GM18505 (cell line): ENCODE measurements around the gene DHH.
"Not testable (repeated sequence)": the region's sequence is repeated elsewhere in the genome, so short reads cannot be mapped to it uniquely, and the experiment has no call there.

Experiments
- ATAC-seq: cut with Tn5 transposase; IDR thresholded peaks from one replicate; pipeline ENCODE4 v1.9.1; 2021; ENCODE audit not compliant: unreplicated experiment
- POLR2A ChIP-seq: IDR thresholded peaks from 4 replicates; pipeline ENCODE4 v1.6.1; 2011; ENCODE audit warnings: borderline replicate concordance; ENCODE audit not compliant: insufficient read depth, insufficient read length; ENCODE audit errors: extremely low read depth

The DHH gene

DNA sequence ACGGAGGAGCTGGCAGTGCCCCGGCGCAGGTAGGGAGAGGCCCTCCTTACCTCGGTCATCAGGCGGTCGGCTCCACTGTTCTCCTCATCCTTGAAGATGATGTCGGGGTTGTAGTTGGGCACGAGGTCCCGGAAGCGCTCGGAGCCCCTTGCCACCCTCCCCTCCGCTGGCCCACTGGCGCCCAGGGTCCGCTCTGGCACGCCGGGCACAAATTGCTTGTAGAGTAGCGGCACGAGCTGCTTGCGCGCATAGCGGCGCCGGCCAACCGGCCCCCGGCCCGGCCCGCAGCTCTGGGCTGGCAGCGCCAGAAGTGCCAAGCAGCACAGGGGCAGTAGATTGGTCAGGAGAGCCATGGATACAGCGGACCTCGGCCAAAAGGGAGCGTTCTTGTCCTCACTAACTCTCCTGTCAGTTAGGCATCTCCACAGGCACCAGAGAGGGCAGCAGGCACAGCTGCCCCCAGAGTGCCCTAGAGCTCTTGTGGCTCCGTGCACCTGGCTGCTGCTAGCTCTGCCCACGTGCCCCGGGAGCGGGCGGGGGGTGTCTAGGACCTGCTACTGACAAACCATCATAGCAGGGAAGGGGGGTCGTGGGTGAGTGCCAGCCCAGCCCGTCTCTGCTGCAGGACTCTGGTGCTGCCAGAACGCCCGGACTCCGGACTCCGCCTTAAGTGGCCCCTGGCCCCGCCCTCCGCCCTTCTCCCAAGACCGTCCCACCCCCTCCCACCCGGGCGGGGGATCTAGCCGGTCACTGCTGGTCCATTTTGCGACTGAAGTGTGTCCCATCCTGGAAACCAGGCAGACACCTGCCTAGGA, at the start of gene DHH:
Gene DHH, minus strand, starts transcription at position 642 of the 815 bp plus-strand sequence. Its CDS starts 289 bp downstream, at position 353.
- no peak for TF ChIP-seq POLR2A

DNA sequence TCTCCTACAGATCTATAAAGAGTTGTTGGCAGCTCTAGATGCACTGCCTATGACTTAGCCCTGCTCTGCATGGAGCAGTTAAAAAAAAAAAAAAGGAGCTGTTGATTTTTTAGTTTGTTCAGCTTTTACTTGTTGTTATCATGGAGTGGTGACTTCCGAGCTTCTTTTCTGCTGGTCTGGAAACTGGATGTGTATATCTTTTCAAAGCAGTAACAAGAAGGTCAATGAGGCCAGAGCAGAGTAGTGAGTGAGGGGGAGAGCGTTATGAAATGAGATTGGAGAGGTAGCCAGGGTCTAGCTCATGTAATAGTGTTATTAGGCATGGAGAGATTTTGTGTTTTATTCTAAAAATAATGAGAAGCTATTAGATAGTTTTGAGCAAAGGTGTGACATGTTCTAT, 49.8 kb upstream of the DHH start:
- no peak for TF ChIP-seq POLR2A
- no peak for ATAC-seq

More for the DNA sequence above, at the start of gene DHH:
- ATAC-seq, result no peak

DNA sequence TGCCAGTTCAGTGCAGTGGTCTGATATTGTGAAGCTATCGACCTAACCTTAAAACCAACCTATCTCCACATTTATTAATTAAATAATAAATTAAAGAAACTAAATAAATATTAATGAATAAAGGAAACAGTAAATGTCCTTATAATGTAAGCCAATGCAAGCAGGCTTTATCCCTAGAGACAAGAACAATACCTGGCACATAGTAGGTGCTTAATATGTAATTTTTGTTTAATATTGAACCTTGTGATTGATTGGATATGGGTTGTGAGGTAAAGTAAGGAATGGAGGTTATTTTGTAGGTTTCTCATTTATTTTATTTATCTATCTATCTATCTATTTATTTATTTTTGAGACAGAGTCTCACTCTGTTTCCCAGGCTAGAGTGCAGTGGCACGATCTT, 44.4 kb upstream of the DHH start:
- TF ChIP-seq POLR2A, result no peak
- no peak for ATAC-seq

DNA sequence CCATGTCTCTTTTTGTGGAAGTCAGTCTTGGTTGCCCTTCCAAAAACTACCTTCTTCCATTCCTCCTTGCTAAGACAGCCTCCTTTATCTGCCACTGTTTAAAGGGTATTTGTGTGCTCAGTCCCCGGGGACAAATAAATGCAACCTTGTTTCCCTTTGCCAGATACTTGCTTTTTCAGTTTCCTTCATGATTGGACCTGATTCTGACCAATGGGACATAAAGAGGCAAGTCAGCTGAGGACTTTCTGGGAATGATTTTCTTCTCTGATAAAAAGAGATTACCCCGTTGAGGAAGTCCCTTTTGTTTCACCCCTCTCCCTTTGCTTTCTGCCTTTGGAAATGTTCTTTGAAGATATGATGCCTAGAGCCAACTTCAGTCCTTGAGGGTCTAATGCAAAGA, 44.0 kb upstream of the DHH start:
- TF ChIP-seq POLR2A, result no peak
- ATAC-seq, result no peak

DNA sequence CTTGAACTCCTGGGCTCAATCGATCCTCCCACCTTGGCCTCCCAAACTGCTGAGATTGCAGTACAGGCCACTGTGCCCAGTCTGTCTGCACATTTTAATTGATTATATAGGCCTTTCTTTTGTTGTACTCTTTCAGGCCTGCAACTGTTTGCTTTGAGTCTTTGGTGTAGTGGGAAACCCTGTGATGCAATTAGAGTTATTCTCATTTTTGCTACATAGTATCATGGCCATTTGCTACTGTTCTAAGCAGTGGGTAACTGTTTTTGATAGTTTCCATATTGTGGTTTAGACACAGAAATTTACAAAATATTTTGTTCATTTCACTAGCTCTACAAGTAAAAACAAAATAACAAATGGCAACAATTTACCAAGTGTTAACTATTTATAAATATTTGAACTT, 42.9 kb upstream of the DHH start:
- ATAC-seq, result no peak

DNA sequence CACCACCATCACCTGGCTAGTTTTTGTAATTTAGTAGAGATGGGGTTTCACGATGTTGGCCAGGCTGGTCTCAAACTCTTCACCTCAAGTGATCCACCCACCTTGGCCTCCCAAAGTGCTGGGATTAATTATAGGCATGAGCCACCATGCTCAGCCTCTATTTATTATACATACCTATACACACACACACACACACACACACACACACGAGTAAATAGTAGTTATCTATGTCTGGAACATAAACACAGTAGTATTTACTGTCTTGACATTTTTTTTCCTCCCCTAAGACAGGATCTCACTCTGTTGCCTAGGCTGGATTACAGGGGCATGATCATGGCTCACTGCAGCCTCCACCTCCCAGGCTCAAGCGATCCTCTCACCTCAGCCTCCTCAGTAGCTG, 42.4 kb upstream of the DHH start:
- not testable (repeated sequence) for ATAC-seq

More for the DNA sequence above, 42.9 kb upstream of the DHH start:
- TF ChIP-seq POLR2A, result no peak

DNA sequence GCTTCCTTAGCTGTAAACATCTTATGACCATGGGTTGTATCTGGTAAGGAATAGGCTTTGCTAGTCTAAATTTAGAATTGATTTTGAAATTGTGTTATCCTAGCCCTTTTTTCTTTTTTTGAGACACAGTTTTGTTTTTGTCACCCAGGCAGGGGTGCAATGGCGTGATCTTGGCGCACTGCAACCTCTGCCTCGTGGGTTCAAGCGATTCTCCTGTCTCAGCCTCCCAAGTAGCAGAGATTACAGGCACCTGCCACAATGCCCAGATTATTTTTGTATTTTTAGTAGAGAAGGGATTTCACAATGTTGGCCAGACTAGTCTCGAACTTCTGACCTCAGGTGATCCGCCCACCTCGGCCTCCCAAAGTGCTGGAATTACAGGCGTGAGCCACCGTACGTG, 39.0 kb upstream of the DHH start:
- ATAC-seq, result no peak
- TF ChIP-seq POLR2A, result no peak

DNA sequence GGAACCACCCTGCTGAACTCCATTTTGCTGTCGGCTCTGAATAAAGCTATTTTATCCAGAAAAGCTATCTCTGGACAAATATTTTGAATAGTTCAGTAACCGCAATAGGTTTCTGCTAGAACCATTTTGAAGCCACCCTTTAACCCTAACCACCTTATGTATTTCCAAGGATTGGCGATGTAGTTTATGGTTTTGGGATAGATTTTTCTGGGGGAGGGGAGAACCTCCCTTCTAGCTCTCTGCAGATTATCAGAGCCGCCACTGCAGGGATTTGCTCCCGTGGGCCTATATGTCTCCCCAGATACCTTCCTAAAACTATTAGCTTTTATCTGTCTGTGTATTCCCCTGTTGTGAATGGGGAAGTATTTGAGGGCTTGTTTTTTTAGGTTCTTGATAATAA, 38.4 kb upstream of the DHH start:
- no peak for TF ChIP-seq POLR2A
- no peak for ATAC-seq

DNA sequence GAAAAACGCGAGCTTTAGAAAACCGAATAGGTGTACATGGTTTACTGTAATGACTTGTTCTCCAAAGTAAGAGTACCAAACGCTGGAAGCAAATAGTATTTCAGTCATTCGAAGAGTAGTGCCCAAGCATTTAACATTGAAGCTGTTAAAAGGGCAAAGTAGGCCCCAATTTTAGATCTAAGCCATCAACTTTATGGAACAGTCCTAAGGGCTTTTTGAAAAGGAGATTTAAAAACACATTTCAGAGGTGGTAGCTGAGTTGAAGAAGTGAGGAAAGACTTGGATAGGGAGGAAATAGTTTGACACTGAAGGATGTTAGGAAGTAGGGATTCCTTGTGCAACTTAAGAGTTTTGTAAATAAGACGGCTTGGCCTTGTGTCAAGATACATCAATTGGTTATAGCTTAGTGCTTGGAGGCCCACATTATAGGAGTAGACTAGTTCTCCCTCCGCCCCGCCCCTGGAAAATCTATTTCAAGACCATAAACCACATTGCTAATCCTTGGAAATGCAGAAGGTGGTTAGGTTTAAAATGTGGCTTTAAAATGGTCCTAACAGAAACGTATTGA, 37.4 kb upstream of the DHH start:
- no peak for TF ChIP-seq POLR2A
- no peak for ATAC-seq

DNA sequence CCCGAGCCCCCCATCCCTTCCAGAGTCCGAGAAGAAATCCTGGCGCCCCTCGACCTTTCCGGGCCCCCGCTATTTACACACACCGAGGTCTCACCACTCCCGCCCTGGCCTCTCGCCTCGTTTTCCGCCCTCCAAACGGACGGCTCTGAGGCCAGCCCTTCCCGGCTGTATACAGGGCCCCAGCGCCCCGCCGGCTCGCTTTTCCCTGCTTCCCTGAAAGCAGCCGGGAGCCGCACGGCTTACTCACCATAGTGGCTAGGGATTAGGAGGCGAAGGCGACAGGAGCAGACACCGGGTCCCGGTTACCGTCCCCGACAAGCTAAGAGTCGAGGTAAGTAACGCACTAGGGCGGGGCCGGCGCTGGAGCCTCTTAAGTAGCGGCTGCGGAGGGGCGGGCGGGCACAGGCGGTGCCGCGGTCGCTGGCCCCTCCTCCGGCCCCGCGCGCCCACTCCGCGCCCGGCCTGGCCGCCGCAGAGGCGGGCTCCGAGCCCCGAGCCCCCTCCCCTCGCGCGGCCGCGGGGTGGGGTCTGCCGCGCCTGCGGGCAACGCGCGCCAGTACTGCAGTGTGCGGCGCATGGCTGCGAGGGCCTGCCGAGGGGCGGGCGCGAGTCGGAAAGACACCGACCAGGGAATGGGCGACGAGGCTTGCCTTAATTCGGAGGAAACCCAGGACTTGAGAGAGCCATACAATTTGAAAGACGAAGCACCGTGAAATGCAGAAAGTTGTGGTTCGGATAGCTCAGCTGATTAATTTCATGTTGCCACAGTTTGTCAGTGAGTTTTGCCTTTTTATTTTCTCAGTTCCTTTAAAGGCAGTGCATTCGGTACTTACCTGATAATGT, 36.7 kb upstream of the DHH start, which contains the start of gene TUBA1B:
Gene TUBA1B, minus strand, starts transcription at position 345 of the 843 bp plus-strand sequence. Its CDS starts 95 bp downstream, at position 250.
- peak; percentile 67 for ATAC-seq
- TF ChIP-seq POLR2A, result peak; percentile 100

DNA sequence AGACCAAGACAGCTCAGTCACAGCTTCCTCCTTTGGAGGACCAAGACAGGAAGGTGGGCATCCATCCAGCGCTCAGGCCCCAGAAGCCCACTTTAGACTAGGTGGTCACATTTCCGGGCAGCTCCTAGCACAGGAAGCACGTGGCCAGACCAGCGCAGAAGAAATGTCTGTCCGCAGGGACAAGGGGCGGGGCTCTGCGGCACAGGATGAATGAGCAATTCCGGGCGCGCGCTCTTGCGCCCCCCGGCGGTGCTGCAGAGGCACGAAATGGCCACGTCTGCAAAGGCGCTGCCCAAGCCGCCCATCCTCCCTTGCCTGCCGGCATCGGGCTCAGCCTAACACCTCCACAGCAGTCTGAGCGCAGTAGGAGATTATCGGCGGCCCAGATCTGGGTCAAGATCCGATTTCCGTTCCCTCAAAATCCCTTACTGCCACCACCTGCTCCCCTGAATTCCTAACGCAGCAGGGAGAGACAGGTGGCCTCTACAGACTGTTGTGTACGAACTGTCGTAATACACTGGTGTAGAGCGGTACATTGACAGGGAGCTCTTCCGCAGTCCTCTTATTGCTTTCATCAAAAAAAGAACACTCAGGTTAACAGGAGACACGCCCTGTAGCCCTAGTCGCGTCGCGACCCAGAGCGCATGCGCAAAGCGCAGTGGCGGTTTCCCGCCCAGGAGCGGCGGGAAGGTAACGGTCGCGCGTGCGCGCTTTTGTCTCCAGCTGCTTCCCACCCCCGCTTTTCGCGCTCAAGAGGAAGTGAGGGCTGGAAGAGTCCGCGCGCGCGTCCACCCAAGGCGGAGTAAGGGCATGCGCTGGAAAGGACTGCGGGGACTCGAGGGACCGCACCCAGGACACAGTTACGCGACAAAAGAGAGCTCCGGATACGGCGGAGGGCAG, 35.8 kb upstream of the DHH start:
- TF ChIP-seq POLR2A, result no peak
- ATAC-seq, result peak; percentile 56

DNA sequence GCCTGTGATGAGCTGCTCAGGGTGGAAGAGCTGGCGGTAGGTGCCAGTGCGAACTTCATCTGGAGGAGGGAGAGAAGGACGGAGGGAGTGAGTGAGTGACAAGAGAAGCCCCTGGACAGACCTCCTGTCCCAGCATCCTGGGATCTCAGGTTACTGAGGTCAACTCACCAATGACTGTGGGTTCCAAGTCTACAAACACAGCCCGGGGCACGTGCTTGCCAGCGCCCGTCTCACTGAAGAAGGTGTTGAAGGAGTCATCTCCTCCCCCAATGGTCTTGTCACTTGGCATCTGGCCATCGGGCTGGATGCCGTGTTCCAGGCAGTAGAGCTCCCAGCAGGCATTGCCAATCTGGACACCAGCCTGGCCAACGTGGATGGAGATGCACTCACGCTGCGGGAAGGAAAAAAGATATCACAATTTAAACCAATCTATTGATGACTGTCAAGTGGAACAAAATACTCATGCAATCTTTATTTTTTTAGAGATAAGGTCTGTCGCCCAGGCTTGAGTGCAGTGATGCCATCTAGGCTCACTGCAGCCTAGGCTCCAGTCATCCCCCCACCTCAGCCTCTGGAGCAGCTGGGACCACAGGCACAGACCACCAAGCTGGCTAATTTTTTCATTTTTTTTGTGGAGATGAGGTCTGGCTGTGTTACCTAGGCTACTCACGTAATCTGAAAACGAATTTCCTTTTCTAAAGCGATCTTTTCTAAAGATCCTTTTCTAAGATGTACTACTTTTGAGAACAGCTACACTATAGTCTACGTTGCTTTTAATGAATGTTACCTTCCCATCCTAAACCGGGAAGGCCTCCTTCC, 34.9 kb upstream of the DHH start:
- no peak for TF ChIP-seq POLR2A
- ATAC-seq, result no peak

DNA sequence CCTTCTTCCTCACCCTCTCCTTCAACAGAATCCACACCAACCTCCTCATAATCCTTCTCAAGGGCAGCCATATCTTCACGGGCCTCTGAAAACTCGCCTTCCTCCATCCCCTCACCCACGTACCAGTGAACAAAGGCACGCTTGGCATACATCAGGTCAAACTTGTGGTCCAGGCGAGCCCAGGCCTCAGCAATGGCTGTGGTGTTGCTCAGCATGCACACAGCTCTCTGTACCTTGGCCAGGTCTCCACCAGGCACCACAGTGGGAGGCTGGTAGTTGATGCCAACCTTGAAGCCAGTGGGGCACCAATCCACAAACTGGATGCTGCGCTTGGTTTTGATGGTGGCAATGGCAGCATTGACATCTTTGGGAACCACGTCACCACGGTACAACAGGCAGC, 33.4 kb upstream of the DHH start:
- ATAC-seq, result not testable (repeated sequence)
